GM12865 (cell line): ENCODE measurements around the gene OR51A2.

Experiments
- DNase-seq: peaks from one replicate; pipeline ENCODE4 v3.0.0; 2010; ENCODE audit warnings: low read depth
- H3K4me3 ChIP-seq: 2 replicates; pipeline ENCODE4 v1.5.1; 2011; ENCODE audit warnings: mild to moderate bottlenecking, low read depth, low read length, control low read depth
- CTCF ChIP-seq: IDR thresholded peaks from 2 replicates; pipeline ENCODE4 v1.5.1; 2011; ENCODE audit warnings: low read length, control low read depth, low read depth, inconsistent platforms; ENCODE audit not compliant: insufficient read depth; ENCODE audit errors: missing control alignments

The OR51A2 gene

GRCh38 chr11:4975436-4975835 is 19.9 kb upstream of the OR51A2 start:
- no peak for DNase-seq
- H3K4me3 ChIP-seq: no peak overlapping the region
- no peak for TF ChIP-seq CTCF

GRCh38 chr11:4962816-4963215 is 7.3 kb upstream of the OR51A2 start:
- no peak overlapping the region for H3K4me3 ChIP-seq
- no peak for TF ChIP-seq CTCF
- no peak for DNase-seq

- TF ChIP-seq CTCF: no peak
- no peak for DNase-seq
- H3K4me3 ChIP-seq: no peak overlapping the region
Observed at GRCh38 chr11:4960877-4961276, 5.4 kb upstream of the OR51A2 start.

GRCh38 chr11:4957396-4957795 is 1.9 kb upstream of the OR51A2 start:
- TF ChIP-seq CTCF: no peak
- no peak for DNase-seq
- H3K4me3 ChIP-seq: no peak overlapping the region

GRCh38 chr11:4947505-4947904 is 8.0 kb downstream of the OR51A2 start, which contains the start of gene OR51A4:
Gene OR51A4, minus strand, starts transcription at chr11:4947605. Its CDS starts 505 bp downstream, at chr11:4947100.
- H3K4me3 ChIP-seq: no peak within 1 kb of the TSS
- DNase-seq: no peak
- TF ChIP-seq CTCF: no peak

GRCh38 chr11:4936745-4937144 is 18.8 kb downstream of the OR51A2 start:
- TF ChIP-seq CTCF: no peak
- H3K4me3 ChIP-seq: no peak overlapping the region
- no peak for DNase-seq

- H3K4me3 ChIP-seq: no peak overlapping the region
- DNase-seq: no peak
- no peak for TF ChIP-seq CTCF
Observed at GRCh38 chr11:4932751-4933150, 22.8 kb downstream of the OR51A2 start.
